ENCODE measurements around the gene SLC52A3.
"Not testable (repeated sequence)": the region's sequence is repeated elsewhere in the genome, so short reads cannot be mapped to it uniquely, and the experiment has no call there.

- not testable (repeated sequence) for TF ChIP-seq HNF4G (IDR thresholded peaks at IDR 0.05); TAF1 (conservative IDR thresholded peaks at IDR 0.05); GABPA (IDR thresholded peaks at IDR 0.05 in 1 of 2, conservative IDR thresholded peaks at IDR 0.05 in 1 of 2); MAX (IDR thresholded peaks at IDR 0.05); RAD21 (IDR thresholded peaks at IDR 0.05); YY1 (IDR thresholded peaks at IDR 0.05); REST (IDR thresholded peaks at IDR 0.05); FOXA1 (IDR thresholded peaks at IDR 0.05); ZBTB33 (IDR thresholded peaks at IDR 0.05); RXRA (IDR thresholded peaks at IDR 0.05); SP1 (IDR thresholded peaks at IDR 0.05); ATF3 (IDR thresholded peaks at IDR 0.05)
- TF ChIP-seq, protein P1, sequence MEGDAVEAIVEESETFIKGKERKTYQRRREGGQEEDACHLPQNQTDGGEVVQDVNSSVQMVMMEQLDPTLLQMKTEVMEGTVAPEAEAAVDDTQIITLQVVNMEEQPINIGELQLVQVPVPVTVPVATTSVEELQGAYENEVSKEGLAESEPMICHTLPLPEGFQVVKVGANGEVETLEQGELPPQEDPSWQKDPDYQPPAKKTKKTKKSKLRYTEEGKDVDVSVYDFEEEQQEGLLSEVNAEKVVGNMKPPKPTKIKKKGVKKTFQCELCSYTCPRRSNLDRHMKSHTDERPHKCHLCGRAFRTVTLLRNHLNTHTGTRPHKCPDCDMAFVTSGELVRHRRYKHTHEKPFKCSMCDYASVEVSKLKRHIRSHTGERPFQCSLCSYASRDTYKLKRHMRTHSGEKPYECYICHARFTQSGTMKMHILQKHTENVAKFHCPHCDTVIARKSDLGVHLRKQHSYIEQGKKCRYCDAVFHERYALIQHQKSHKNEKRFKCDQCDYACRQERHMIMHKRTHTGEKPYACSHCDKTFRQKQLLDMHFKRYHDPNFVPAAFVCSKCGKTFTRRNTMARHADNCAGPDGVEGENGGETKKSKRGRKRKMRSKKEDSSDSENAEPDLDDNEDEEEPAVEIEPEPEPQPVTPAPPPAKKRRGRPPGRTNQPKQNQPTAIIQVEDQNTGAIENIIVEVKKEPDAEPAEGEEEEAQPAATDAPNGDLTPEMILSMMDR (IDR thresholded peaks at IDR 0.05; ENCODE audit: low read depth, low read length, missing input control) = not testable (repeated sequence)
Observed at GRCh38 chr20:812435-812814, 44.1 kb upstream of the SLC52A3 start.
